ENCODE measurements around the gene TACC2. TPM values are rescaled to one million over a fixed set of nuclear protein-coding genes. Genes with fewer than 3 reads are reported as not detected.

The TACC2 gene
- total and polyA plus RNA-seq, 9 of the 15 experiments (the other 6 are each of a cell fraction or from before 2014, with no cell fraction given): under 0.01 to 0.35 (median 0.03) TPM; not detected in 6

GRCh38 chr10:121974535-121975294, 14.2 kb upstream of the TACC2 start, which contains the start of gene NSMCE4A (continued):
- no peak for TF ChIP-seq SAFB (IDR thresholded peaks at IDR 0.05; ENCODE audit: borderline replicate concordance, low read depth, low read length)
- TF ChIP-seq, protein P1, sequence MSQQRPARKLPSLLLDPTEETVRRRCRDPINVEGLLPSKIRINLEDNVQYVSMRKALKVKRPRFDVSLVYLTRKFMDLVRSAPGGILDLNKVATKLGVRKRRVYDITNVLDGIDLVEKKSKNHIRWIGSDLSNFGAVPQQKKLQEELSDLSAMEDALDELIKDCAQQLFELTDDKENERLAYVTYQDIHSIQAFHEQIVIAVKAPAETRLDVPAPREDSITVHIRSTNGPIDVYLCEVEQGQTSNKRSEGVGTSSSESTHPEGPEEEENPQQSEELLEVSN (IDR thresholded peaks at IDR 0.05; ENCODE audit: borderline replicate concordance in 1 of 2, extremely low read depth in 1 of 2, insufficient read depth in 1 of 2, insufficient read length in 1 of 2, low read depth in 1 of 2, low read length in 1 of 2, poor library complexity in 1 of 2, severe bottlenecking in 1 of 2): peak; percentile 32 to 83

DNA sequence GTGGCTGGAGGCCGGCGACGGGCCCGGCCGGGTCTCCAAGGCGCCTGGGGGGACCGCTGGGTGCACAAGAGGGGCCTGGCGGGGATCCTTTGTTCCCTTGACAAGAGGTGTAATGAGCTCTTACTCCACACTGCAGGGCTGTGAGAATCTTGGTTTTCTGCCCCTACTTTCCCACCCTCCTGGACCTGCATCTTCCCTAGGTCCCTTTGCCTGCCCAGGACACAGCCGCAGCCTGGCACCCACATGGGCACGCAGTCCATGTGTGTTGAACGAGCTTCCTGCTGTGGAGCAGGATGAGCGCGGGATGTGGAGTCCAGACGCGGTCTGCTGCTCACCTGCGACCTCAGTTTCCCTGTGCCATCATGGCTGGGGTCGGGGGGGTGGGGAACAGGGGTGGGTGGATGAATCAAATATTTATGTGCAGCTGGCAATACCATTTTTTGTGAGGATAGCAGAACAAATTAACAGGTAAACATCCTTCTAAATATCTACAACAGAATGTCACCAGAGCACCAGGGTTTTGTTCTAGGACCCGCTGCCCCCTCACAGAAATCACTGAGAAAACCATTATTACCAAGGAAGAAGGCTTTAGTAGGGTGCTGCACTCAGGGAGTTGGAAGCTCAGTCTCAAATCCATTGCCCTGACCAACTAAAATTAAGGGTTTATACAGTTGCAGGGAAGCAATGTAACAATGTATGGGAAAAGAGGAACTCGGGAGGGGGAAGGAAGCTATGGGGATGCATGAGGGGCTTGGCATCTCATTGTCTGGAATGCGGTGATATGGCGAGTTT, 13.5 kb upstream of the TACC2 start:
- H2AFZ ChIP-seq (ENCODE audit: low read depth, low read length): peak overlapping the region; percentile 55; the same call in 1 of the 2 replicates
- in situ Hi-C loops (cut with MboI): no loop called here
- WGBS (ENCODE audit: insufficient coverage, low coverage, missing lambda C conversion rate): 53% methylated on average over 7 of the region's 21 CpGs
- FAIRE-seq (no peak), ATAC-seq (no peak), DNase-seq (ENCODE audit: extremely low read depth in 1 of 4, low spot score in 3 of 4) (peak in 1 of 4 experiments; percentile 4)
- no peaks in the 10 kb centered on the region for H4K20me1 ChIP-seq (replicated peaks; ENCODE audit: control insufficient read depth, insufficient read depth, low read length)
- ChIA-PET POLR2A (interaction anchor here (1.4 kb wide), 1 partner anchor 9 kb away, joined by 5 read pairs; no protein-coding TSS in a partner anchor), CTCF (ENCODE audit: low intra/inter-chr PET ratio) (no interaction called here)
- peak overlapping the region; percentile 83 to 94; a peak in 3 of 4 replicates for H3K9ac ChIP-seq (ENCODE audit: insufficient read depth in 1 of 2, low read depth in 2 of 2, low read length in 2 of 2)
- no peaks in the 10 kb centered on the region for H3K27me3 ChIP-seq (ENCODE audit: control insufficient read depth in 2 of 2, insufficient read depth in 2 of 2, low read length in 2 of 2)
- peaks cover 3 to 14% of the 10 kb centered on the region in 2 experiments; a peak in 3 of 5 replicates for H3K4me1 ChIP-seq (replicated peaks in 1 of 2; ENCODE audit: control insufficient read depth in 2 of 2, insufficient read depth in 2 of 2, low read length in 2 of 2)
- H3K27ac ChIP-seq (ENCODE audit: extremely low read depth, low read depth, low read length): no peak overlapping the region; the same call in 2 of the 3 replicates
- H3K9me1 ChIP-seq (ENCODE audit: control insufficient read depth, insufficient read depth, low read length): no peaks in the 10 kb centered on the region
- peaks cover 16% of the 10 kb centered on the region for H3K79me2 ChIP-seq (ENCODE audit: control insufficient read depth, insufficient read depth, low read length)
- peaks cover 14% of the 10 kb centered on the region; the same call in 2 of the 3 replicates for H3K36me3 ChIP-seq (ENCODE audit: control insufficient read depth, insufficient read depth, low read length)
- no TSS peak for BruUV-seq (replicated peaks)
- no peaks in the 10 kb centered on the region for H3K9me3 ChIP-seq (replicated peaks; ENCODE audit: control insufficient read depth, insufficient read depth, low read depth, low read length)
- intact Hi-C loops (cut with micrococcal nuclease): no loop called here
- peak overlapping the region; percentile 88 for H3K4me3 ChIP-seq
- H3K4me2 ChIP-seq (ENCODE audit: insufficient read depth, low read length): peak overlapping the region; percentile 72
- TF ChIP-seq, protein P2, sequence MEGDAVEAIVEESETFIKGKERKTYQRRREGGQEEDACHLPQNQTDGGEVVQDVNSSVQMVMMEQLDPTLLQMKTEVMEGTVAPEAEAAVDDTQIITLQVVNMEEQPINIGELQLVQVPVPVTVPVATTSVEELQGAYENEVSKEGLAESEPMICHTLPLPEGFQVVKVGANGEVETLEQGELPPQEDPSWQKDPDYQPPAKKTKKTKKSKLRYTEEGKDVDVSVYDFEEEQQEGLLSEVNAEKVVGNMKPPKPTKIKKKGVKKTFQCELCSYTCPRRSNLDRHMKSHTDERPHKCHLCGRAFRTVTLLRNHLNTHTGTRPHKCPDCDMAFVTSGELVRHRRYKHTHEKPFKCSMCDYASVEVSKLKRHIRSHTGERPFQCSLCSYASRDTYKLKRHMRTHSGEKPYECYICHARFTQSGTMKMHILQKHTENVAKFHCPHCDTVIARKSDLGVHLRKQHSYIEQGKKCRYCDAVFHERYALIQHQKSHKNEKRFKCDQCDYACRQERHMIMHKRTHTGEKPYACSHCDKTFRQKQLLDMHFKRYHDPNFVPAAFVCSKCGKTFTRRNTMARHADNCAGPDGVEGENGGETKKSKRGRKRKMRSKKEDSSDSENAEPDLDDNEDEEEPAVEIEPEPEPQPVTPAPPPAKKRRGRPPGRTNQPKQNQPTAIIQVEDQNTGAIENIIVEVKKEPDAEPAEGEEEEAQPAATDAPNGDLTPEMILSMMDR (IDR thresholded peaks at IDR 0.05 in 2 of 3, conservative IDR thresholded peaks at IDR 0.05 in 1 of 3; ENCODE audit: insufficient read depth in 2 of 3, low read depth in 1 of 3, low read length in 3 of 3): peak in 1 of 3 experiments; percentile 7; a peak in 1 of 6 replicates
- TF ChIP-seq NR3C1 (CRISPR knock-in tag; IDR thresholded peaks at IDR 0.05) (0 out of 2 replicates have a peak, but pooled peaks have one; percentile 25), SUPT5H (IDR thresholded peaks at IDR 0.05) (no peak), ZBTB7A (IDR thresholded peaks at IDR 0.05; ENCODE audit: borderline replicate concordance, control insufficient read depth, low read depth, low read length) (peak; percentile 84; the same call in 1 of the 2 replicates), ZNF436 (CRISPR knock-in tag; IDR thresholded peaks at IDR 0.05) (no peak), FOXA3 (CRISPR knock-in tag; conservative IDR thresholded peaks at IDR 0.05 in 1 of 2, IDR thresholded peaks at IDR 0.05 in 1 of 2) (no peak), RUNX1 (IDR thresholded peaks at IDR 0.05; ENCODE audit: low read depth) (no peak), NCOA1 (IDR thresholded peaks at IDR 0.05; ENCODE audit: low read depth) (no peak), ZNF512 (tag; IDR thresholded peaks at IDR 0.05) (no peak), SPI1 (IDR thresholded peaks at IDR 0.05; ENCODE audit: borderline replicate concordance, low read depth, low read length) (0 out of 2 replicates have a peak, but pooled peaks have one; percentile 27)
